ENCODE results near the gene IL22. TPM values are rescaled to one million over a fixed set of nuclear protein-coding genes. Genes with fewer than 3 reads are reported as not detected.

IL22 gene
- total RNA-seq, 1 experiment from 2014 or later = not detected

DNA sequence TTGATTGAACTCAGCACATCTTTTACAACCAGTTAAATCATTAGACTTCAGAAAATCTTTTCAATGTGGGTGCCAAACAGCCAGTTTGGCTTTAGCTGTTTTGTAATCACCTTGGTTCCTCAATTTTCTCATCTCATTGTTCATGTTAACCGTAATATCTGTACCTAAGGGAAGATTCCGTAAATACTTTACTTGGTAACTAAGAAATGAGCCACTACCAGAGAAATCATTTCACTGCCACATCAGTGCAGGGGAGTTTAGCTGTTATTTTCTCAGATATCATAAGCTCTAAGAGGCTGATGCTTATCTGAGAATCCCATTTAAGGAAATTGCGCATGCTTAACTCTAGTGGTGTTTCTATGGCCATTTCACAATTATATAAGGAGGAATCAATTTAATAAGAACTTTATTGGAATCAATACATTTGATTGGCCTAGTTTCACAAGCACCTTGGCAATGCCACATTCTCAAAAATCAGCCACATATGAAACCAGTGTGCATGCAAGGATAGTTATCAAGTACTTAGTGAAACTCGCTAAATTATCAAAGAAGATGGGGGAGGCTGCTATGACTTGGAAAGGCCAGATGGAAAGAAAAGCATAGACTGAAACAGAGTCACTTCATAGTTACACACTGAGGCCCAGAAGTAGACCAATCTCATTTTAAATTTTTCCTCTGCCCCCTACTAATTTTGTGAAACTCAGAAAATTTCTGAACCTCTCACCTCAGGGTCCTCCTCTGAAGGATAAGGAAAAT is 28.1 kb upstream of the IL22 start:
- H3K4ac ChIP-seq (ENCODE audit: low read depth, low read length) = no peak overlapping the region
- H2BK5ac ChIP-seq (ENCODE audit: insufficient read length, low read length) = no peak overlapping the region
- H4K91ac ChIP-seq (ENCODE audit: insufficient read length, low read depth, low read length) = no peak overlapping the region
- no peaks in the 10 kb centered on the region for H3K27me3 ChIP-seq (ENCODE audit: insufficient read depth, low read length)
- no peak overlapping the region for H3K4me3 Mint-ChIP-seq
- H3K4me2 ChIP-seq (ENCODE audit: insufficient read depth, insufficient read length, low read length) = no peak overlapping the region
- H3K23ac ChIP-seq (ENCODE audit: insufficient read length, low read depth, low read length) = no peak overlapping the region
- no peak overlapping the region for H3K9ac ChIP-seq (ENCODE audit: extremely low read depth, insufficient read length, low read length)
- no peak overlapping the region for H3K56ac ChIP-seq (ENCODE audit: insufficient read length, low read depth, low read length)
- no peak overlapping the region for H2BK15ac ChIP-seq (ENCODE audit: low read depth, low read length)
- H3K27me3 Mint-ChIP-seq (ENCODE audit: low read depth) = no peaks in the 10 kb centered on the region
- no peak overlapping the region for H4K5ac ChIP-seq (ENCODE audit: insufficient read length, low read depth, low read length)
- no peaks in the 10 kb centered on the region for H3K23me2 ChIP-seq (ENCODE audit: insufficient read length, low read depth, low read length, poor library complexity, severe bottlenecking)
- H4K20me1 ChIP-seq (ENCODE audit: control insufficient read depth, insufficient read depth, insufficient read length) = no peaks in the 10 kb centered on the region
- H3K4me1 Mint-ChIP-seq = peaks cover 14 to 19% of the 10 kb centered on the region in 2 experiments
- H3K9me3 ChIP-seq (ENCODE audit: control insufficient read depth, low read depth, low read length) = no peaks in the 10 kb centered on the region
- no CpG with 5 or more reads among the region's 4 CpGs for WGBS (ENCODE audit: extremely low coverage, insufficient read length, low lambda C conversion rate)
- H3T11ph ChIP-seq (ENCODE audit: low read length) = no peak overlapping the region
- no peak overlapping the region for H3K18ac ChIP-seq (ENCODE audit: insufficient read length, low read depth, low read length)
- no peak for DNase-seq
- no peaks in the 10 kb centered on the region for H3K9me3 Mint-ChIP-seq
- H3K36me3 Mint-ChIP-seq (ENCODE audit: insufficient read depth in 1 of 3, low read depth in 3 of 3) = no peaks in the 10 kb centered on the region
- no peak overlapping the region for H2BK12ac ChIP-seq (ENCODE audit: insufficient read length, low read depth, low read length)
- H4K8ac ChIP-seq (replicated peaks; ENCODE audit: insufficient read length, low read depth, low read length) = no peak overlapping the region
- no peak overlapping the region for H2BK120ac ChIP-seq (ENCODE audit: low read depth, low read length, poor library complexity, severe bottlenecking)
- H3K79me2 ChIP-seq (ENCODE audit: insufficient read depth, low read length) = no peaks in the 10 kb centered on the region
- H3K14ac ChIP-seq (ENCODE audit: insufficient read depth, low read length) = no peak overlapping the region
- H2BK20ac ChIP-seq (ENCODE audit: low read depth, low read length, poor library complexity, severe bottlenecking) = no peak overlapping the region
- TF ChIP-seq CTCF (conservative IDR thresholded peaks at IDR 0.05) = no peak
- no peak overlapping the region for H3K27ac ChIP-seq (ENCODE audit: insufficient read length, low read depth, low read length)
- H3K79me1 ChIP-seq (ENCODE audit: insufficient read depth, low read depth, low read length, poor library complexity, severe bottlenecking) = no peaks in the 10 kb centered on the region
- H3K27ac Mint-ChIP-seq = no peak overlapping the region; a peak in 1 of 7 replicates
- H3K4me1 ChIP-seq (ENCODE audit: insufficient read depth, low read length) = peaks cover 3% of the 10 kb centered on the region; the same call in 1 of the 2 replicates
- no peak overlapping the region for H2AFZ ChIP-seq (ENCODE audit: low read length)
- H2AK5ac ChIP-seq (ENCODE audit: insufficient read length, low read length) = no peak overlapping the region
